Sciatic nerve (tissue), 2 donors: Measurements from ENCODE around the gene DOC2A. TPM values are rescaled to one million over a fixed set of nuclear protein-coding genes. Genes with fewer than 3 reads are reported as not detected.
A peak's percentile ranks its signal among the peaks of the same experiment; 100 is the strongest.

ENCODE experiments used
- ATAC-seq: fragments of 200-7000 bp; cut with Tn5 transposase; one replicate; pipeline ENCODE4 v1.9.1; 2020; ENCODE audit warnings: mild to moderate bottlenecking, moderate library complexity
- DNase-seq: peaks from one replicate; pipeline ENCODE4 v3.0.0-alpha.2; 2020; ENCODE audit warnings: low spot score
- intact Hi-C: fragments of 100-400 bp; cut with DNase I; formaldehyde crosslinking; loops from one replicate; pipeline ENCODE4 v1.14.2; 2022
- total RNA-seq: library from RNA; stranded (reverse); fragmentation: NEBNext Ultra II Directional; extraction: Animal tissue kit (Norgen Biotek cat#: 25700); gene quantifications from one replicate; pipeline ENCODE4 v1.2.1, GENCODE V29; 2021
- donor health status: DM: no; HTN: no; CAD: no.
- donor health status: DM: no; HTN: no; CAD: no.

Gene DOC2A
- total RNA-seq, 1 donor from 2014 or later = 0.67 TPM

DNA sequence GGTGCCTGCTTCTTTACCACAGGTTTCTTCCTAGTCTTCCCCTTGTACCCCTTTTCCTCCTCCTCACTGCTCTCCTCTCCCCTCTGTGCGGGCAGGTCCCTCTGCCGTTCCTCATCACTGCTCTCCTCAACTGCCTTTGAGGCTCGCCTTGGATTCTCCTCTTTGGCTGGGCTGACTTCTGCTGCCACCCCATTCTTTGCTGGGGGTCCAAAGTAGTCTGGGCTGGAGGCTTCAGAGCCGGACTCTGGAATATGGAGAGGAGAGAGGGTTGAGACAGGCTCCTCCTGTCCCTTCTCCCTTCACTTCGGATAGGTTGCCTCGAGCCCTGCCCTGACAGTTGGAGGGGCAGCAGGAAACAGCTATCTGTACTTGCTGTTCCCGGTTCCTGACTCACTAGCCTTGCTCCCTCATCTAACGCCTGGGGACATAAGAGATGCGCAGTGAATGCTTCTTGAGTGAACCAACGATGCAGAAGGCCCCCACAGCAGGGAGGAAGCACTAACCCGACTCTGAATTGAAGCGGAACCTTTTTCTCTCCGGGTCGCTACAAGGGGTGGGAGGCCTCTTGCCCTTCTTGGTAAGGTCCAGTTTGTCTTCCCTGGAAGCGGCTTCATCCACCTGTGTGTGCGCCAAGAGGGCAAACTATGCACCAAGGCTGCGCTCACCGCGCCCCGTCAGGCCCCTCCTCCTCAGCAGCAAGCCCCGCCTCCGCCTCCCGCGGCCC, 16.1 kb downstream of the DOC2A start:
- intact Hi-C loops = no loop called here
- DNase-seq (peak; percentile 77), ATAC-seq (peak; percentile 43)

DNA sequence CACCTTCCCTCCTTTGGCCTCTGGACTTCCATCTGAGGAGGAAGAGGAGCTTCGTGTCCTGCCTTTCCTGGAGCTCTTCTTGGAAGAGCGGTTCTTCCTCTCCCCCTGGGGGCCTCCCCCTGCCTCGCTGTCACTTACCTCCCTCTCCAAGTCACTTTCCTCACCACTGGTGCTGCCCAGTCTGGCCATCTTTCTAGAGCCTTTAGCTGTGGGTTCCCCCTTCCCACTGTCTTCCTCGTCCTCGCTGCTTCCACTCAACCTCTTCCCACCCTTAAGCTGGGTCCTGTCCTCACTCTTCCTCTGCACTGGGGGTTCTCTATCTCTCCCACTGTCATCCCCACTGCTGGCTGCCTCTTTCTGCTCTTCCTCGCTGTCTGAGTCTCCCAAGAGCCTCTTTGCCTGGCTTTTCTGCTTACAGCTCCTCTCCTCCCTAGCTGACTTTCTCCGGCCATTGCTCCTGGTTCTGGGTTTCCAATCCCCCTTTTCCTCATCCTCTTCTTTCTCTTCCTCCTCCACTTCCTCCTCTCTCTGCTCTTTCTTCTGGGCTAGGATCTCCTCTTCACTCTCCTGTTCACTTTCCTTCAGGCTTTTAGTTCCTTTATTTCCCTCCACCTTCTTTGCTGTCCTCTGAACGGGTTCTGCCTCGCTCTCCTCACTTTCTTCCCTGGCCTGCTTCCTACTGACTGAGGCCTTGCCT, 16.8 kb downstream of the DOC2A start:
- intact Hi-C loops = no loop called here
- ATAC-seq = no peak
- no peak for DNase-seq

DNA sequence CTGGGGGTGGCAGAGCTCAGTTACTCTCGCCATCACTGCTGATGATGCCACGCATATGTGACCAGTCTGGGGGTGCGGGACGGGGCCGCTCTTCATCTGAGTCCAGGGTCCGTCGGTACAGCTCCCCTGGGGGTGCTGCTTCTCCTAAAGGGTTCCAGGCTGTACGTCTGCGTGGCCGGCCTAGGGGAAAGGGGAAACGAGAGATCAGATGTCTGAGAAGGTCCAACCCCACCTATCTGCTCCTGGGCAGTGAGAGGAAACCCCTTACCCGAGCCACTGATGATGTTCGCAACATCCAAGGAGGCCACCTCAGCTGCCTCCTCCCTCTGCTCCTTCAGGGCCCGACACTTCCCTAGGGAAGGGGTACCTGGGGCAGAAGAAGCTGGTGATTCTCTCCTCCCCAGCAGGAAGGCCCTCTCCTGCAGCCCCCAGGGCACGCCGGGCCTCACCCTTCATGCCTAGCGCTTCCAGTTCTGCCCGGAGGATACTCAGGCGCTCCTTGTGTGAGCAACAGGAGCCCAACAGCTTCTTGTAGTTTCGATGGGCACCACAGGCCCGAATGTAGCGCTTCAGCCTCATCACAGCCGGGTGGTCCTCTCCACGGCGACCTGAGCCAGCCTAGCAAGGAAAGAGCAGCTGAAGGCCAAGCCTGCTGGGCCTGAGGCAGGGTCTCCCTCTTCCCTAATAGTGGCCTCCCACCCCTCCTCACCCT, 17.5 kb downstream of the DOC2A start:
- no peak for DNase-seq
- no peak for ATAC-seq
- intact Hi-C loops = no loop called here

DNA sequence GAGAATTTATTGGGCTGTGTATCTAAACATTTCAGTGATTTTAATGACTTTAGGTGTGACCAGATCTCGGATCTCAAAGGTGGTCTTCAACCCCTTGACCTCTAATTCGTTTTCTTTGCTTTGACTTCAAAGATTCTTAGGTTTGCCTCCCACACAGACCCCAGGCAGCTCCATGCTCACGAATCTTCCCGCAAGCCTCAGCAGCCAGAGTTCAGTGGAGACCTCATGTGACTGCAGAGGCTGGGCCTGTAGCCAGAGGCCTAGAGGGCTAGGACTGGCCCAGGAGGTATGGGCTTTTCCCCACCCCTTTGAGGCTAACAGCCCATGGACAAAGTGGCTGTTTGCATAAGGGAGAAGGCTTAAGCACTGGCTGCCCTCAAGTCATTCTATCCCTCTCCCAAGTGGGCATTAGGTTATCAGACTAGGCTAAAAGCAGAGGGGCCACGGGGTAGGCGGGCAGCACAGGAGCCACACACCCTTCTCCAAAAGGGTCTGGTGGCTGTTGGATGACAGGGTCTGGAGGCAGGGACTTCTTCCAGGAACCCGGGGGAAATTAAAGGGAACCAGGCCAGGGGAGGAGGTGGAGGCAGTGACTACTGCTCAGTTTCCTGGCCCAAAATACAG, 18.4 kb downstream of the DOC2A start:
- ATAC-seq (no peak), DNase-seq (no peak)
- intact Hi-C loops = no loop called here

DNA sequence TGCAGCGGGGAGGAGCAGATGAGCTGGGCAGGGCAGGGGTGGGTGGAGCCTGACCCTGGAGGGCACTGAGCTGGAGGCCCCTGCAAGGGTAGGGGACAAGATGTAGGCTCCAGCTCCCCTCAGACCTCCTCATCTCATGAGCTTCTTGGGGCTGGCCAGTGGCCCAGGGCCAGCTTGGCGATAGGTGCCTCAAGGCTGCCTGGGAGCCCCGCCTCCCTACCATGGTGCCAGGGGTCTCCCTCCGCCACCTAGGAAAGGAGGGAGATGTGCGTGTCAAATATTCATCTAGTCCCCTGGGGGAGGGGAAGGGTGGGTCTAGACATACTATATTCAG, 19.3 kb downstream of the DOC2A start:
- DNase-seq (no peak), ATAC-seq (no peak)
- intact Hi-C loops = no loop called here

DNA sequence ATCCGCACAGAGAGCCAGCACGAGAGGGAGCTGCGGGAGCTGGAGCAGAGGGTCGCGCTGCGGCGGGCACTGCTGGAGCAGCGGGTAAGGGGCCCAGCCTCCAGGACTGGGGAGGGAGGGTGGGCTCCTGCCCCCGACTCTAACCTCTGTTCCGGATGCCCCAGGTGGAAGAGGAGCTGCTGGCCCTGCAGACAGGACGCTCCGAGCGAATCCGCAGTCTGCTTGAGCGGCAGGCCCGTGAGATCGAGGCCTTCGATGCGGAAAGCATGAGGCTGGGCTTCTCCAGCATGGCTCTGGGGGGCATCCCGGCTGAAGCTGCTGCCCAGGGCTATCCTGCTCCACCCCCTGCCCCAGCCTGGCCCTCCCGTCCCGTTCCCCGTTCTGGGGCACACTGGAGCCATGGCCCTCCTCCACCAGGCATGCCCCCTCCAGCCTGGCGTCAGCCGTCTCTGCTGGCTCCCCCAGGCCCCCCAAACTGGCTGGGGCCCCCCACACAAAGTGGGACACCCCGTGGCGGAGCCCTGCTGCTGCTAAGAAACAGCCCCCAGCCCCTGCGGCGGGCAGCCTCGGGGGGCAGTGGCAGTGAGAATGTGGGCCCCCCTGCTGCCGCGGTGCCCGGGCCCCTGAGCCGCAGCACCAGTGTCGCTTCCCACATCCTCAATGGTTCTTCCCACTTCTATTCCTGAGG, 19.8 kb downstream of the DOC2A start:
- no peak for ATAC-seq
- intact Hi-C loops = no loop called here
- DNase-seq = no peak

DNA sequence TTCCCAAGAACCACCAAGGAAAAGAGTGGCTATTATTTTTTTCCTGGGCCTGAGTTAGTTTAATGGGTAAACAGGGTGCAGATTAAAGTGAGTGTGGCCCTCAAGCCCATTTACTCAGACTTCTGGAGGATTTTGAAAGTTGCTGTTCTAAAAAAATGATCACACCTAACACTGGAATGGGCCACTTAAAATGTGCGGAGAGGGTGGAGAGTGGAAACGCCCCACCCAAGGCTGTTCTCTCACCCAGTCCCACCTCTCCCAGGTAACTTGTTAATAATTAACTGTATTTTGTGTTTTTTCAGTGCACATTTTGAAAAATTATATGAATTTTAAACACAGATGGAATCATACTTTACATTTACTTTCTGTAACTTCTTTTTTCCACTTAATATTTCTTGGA, 20.8 kb downstream of the DOC2A start:
- intact Hi-C loops = no loop called here
- DNase-seq (no peak), ATAC-seq (no peak)

DNA sequence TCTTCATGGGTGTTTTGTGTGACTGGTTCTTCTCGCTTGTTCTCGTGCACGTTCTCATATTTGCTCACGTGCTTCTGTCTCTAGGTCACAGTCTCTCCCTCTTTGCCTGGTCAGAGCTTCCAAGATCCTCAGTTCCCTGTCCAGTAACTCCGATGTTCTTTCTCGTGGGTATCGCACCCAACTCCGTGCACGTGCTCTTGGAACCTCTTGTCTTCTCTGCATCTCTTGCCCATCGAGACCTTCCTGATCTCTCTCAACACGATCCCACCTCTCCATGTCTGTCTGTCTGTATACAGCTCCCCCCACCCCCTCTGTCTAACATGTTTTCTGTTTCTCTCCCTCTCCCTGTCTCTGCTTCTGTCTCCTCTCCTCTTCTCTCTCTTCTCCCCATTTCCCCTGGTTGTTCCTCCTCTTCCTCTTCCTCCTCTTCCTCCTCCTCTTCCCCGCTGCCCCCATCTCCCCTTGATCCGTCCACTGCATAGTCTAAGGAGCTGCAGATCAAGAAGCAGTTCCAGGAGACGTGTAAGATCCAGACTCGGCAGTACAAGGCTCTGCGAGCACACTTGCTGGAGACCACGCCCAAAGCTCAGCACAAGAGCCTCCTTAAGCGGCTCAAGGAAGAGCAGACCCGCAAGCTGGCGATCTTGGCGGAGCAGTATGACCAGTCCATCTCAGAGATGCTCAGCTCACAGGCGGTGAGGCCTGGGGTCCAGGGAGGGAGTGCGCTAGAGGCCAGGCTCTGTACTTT, 21.5 kb downstream of the DOC2A start:
- intact Hi-C loops = no loop called here
- ATAC-seq (no peak), DNase-seq (no peak)

DNA sequence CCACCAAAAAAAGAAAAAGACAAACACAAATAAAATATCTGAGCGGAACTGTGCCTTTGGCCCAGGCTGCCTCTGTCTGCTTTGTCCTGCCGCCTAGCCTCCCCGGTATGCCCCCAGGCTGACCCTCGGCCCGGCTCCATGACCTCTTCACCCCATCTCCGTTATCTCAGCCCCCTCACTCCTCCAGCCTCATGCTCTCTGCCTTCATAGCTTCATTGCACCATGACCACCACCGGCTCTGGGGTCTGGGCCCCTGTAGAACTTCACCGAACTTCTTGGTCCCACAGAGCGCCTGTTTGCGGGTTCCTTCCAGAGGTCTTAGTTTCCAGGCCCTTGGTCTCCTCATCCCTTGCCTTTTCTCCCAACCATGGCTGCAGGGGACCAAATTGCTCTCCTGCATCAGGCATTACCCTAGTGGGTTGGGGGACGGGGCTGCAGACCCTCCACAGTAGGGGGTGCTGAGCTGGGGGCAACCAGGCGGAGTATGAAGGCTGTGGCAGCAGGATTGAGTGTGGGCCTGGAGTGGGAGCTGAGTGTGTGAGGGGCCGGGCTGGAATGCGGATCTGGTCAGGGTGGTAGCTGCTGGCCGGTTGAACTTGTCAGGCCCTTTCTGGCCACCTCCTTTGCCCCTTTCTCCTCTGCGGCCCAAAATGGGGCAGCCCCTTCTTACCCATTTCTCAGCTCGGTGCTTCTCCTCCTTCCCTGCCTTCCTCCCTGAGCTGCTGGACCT, 22.3 kb downstream of the DOC2A start:
- intact Hi-C loops = no loop called here
- ATAC-seq (no peak), DNase-seq (no peak)

DNA sequence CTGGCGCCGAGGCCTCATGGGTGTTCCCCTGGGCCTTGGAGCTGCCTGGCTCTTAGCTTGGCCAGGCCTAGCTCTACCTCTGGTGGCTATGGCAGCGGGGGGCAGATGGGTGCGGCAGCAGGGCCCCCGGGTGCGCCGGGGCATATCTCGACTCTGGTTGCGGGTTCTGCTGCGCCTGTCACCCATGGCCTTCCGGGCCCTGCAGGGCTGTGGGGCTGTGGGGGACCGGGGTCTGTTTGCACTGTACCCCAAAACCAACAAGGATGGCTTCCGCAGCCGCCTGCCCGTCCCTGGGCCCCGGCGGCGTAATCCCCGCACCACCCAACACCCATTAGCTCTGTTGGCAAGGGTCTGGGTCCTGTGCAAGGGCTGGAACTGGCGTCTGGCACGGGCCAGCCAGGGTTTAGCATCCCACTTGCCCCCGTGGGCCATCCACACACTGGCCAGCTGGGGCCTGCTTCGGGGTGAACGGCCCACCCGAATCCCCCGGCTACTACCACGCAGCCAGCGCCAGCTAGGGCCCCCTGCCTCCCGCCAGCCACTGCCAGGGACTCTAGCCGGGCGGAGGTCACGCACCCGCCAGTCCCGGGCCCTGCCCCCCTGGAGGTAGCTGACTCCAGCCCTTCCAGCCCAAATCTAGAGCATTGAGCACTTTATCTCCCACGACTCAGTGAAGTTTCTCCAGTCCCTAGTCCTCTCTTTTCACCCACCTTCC, 23.3 kb downstream of the DOC2A start:
- DNase-seq = no peak
- intact Hi-C loops = no loop called here
- peak; percentile 14 for ATAC-seq

DNA sequence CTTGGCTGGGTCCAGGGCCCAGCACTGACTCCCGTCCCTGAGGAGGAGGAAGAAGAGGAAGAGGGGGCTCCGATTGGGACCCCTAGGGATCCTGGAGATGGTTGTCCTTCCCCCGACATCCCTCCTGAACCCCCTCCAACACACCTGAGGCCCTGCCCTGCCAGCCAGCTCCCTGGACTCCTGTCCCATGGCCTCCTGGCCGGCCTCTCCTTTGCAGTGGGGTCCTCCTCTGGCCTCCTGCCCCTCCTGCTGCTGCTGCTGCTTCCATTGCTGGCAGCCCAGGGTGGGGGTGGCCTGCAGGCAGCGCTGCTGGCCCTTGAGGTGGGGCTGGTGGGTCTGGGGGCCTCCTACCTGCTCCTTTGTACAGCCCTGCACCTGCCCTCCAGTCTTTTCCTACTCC, 23.9 kb downstream of the DOC2A start:
- no peak for ATAC-seq
- intact Hi-C loops = no loop called here
- no peak for DNase-seq

DNA sequence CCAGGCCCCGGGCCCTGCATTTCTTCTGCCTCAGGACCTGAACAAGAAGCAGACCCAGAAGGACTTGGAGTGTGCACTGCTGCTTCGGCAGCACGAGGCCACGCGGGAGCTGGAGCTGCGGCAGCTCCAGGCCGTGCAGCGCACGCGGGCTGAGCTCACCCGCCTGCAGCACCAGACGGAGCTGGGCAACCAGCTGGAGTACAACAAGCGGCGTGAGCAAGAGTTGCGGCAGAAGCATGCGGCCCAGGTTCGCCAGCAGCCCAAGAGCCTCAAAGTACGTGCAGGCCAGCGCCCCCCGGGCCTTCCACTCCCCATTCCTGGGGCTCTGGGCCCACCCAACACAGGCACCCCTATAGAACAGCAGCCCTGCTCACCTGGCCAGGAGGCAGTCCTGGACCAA, 24.6 kb downstream of the DOC2A start:
- DNase-seq (no peak), ATAC-seq (no peak)
- intact Hi-C loops = no loop called here

DNA sequence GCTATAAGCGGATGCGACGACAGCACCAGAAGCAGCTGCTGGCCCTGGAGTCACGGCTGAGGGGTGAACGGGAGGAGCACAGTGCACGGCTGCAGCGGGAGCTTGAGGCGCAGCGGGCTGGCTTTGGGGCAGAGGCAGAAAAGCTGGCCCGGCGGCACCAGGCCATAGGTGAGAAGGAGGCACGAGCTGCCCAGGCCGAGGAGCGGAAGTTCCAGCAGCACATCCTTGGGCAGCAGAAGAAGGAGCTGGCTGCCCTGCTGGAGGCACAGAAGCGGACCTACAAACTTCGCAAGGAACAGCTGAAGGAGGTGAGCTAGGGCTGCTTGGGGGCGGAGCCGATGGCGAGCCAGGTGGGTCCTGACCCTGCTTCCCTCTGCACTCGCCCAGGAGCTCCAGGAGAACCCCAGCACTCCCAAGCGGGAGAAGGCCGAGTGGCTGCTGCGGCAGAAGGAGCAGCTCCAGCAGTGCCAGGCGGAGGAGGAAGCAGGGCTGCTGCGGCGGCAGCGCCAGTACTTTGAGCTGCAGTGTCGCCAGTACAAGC, 25.5 kb downstream of the DOC2A start:
- intact Hi-C loops = no loop called here
- DNase-seq = no peak
- no peak for ATAC-seq

DNA sequence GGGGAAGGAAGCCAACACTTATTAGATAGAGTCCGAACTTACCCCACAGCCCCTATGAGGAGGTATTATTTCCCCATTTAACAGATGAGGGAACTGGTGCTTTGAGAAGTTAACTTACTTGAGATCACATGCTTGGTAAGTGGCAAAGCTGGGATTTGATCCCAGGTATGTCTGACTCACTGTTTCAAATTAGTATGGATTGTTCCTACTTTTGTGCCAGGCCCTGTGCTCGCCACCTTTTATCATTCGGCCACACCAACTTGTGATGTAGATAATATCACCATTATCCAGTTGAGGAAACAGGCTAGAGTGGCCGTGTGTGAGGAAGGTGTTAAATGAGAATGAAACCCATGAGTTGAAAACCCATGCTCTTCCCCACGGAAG, 26.1 kb downstream of the DOC2A start:
- ATAC-seq (no peak), DNase-seq (no peak)
- intact Hi-C loops = no loop called here

DNA sequence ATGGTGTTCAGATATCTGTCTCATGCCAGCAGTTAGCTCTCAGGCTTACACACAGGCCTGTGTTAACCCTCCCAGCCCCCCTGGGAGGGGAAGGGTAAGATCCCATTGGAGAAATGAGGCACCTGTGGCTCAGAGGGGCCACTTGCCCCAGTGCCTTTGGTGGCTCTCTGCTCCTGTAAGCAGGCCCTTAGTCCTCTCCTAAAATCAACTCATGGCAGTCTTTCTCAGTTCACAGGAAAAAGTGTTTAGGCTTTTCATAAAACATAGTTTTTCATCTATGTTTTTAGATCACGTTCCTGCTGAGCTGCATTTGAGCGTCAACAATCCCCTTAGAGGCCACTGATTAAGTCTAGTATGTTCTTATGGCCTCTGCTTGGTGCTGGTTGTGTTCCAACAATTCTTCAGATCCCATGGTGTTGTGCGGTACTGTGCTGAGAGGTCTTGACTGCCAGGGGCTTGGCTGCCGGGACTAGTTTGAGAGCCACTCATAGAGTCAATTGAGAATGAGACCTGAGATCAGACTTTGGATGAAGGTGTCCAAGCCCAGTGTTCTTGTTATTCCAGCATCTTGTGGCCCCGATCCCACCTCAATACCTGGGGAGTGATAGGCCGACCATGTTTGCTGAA, 26.6 kb downstream of the DOC2A start:
- ATAC-seq = no peak

DNA sequence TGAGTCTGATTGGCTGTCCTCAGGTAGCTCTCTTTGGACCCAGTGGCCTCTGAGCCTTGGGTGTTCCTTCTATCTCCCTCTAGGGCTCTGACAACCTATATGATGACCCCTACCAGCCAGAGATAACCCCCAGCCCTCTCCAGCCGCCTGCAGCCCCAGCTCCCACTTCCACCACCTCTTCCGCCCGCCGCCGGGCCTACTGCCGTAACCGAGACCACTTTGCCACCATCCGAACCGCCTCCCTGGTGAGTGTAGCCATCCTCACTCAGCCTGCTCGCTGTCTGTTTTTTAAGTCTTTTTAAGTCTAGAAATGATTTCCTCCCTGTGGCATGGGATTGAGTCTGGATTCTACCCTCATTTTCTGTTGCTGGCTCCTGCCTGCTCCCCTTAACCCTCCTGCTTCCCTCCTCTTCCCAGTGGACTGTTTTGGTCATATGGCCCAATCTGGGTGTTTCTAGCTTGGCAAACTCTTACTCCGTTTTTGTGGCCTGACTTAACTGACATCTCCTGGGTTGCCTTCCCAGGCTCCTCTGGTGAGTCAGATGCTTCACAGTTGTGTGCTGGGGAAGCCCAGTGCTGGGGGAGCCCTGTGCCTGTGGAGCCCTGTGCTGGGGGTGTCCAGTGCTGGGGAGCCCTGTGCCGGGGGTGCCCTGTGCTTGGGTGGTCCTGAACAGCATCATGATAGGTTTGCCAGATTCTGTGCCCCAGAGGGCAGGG, 27.2 kb downstream of the DOC2A start:
- DNase-seq (peak; percentile 49), ATAC-seq (no peak)
- intact Hi-C loops = no loop called here

More for the DNA sequence above, 26.6 kb downstream of the DOC2A start:
- intact Hi-C loops = no loop called here
- DNase-seq = no peak
